H1 (cell line): ENCODE measurements around the gene FMN2.

Experiments
- CTCF ChIP-seq, 3 experiments: IDR thresholded peaks; 1 replicate in 2 of 3; 2 replicates in 1 of 3; pipeline versions ENCODE4 v1.5.1 to v1.6.1; 2011; ENCODE audit warnings: low read length in 3 of 3, mild to moderate bottlenecking in 3 of 3, inconsistent platforms in 2 of 3, low read depth in 1 of 3, moderate library complexity in 1 of 3; ENCODE audit not compliant: insufficient read depth in 1 of 3; ENCODE audit errors: control extremely low read depth in 1 of 3
- JUN ChIP-seq: IDR thresholded peaks from 2 replicates; pipeline ENCODE4 v1.6.1; 2011; ENCODE audit warnings: low read depth, mild to moderate bottlenecking, improper control_type of control experiment, low read length
- KDM1A ChIP-seq: fragments of 200-600, 300-600 bp; sonication (generic); IDR thresholded peaks from 2 replicates; pipeline ENCODE4 v1.7.1; 2016; ENCODE audit warnings: mild to moderate bottlenecking, low read length, borderline replicate concordance

GRCh38 chr1:240457203-240457602 lies 365.5 kb downstream of the FMN2 start:
- TF ChIP-seq KDM1A (no peak), JUN (no peak), CTCF (IDR thresholded peaks at IDR 0.05; ENCODE audit: control extremely low read depth in 1 of 3, insufficient read depth in 1 of 3, low read depth in 1 of 3, low read length in 3 of 3) (no peak)
